K562 (cell line): Measurements from ENCODE around the gene BLOC1S3. TPM values are rescaled to one million over a fixed set of nuclear protein-coding genes. Genes with fewer than 3 reads are reported as not detected.

ENCODE experiments used
- BCOR ChIP-seq: fragments of 450-650 bp; IDR thresholded peaks from 2 replicates; pipeline ENCODE4 v1.6.1; 2016
- CBFB ChIP-seq: sonication (generic); formaldehyde crosslinking; IDR thresholded peaks from 2 replicates; pipeline ENCODE4 v1.4.0; 2020; ENCODE audit warnings: mild to moderate bottlenecking, missing genetic modification reagents
- E2F3 ChIP-seq: fragments of 250-450 bp; sonication (Bioruptor Pico); IDR thresholded peaks from 2 replicates; pipeline ENCODE4 v1.4.0; 2020; ENCODE audit warnings: mild to moderate bottlenecking
- EZH2 ChIP-seq: IDR thresholded peaks from 2 replicates; pipeline ENCODE4 v1.6.1; 2012; ENCODE audit warnings: low read depth, mild to moderate bottlenecking, inconsistent platforms, low read length, borderline replicate concordance
- FOS ChIP-seq: IDR thresholded peaks from 3 replicates; pipeline ENCODE4 v1.6.1; 2011; ENCODE audit not compliant: insufficient read length; ENCODE audit errors: extremely low read depth
- FOXA3 ChIP-seq, 2 experiments: fragments of 450-650 bp in 1 of 2; sonication (generic) in 1 of 2; formaldehyde crosslinking; IDR thresholded peaks in 1 of 2; conservative IDR thresholded peaks in 1 of 2; 2 replicates each; pipeline versions ENCODE4 v1.4.0 to v1.8.0; 2020 to 2022; ENCODE audit warnings: mild to moderate bottlenecking in 2 of 2, missing genetic modification reagents in 1 of 2
- GATA2 ChIP-seq: sonication (generic); formaldehyde crosslinking; IDR thresholded peaks from 2 replicates; pipeline ENCODE4 v1.4.0; 2020; ENCODE audit warnings: mild to moderate bottlenecking, missing genetic modification reagents
- HDAC1 ChIP-seq, 2 experiments: fragments of 450-650 bp; IDR thresholded peaks; 2 replicates each; pipeline ENCODE4 v1.6.1; 2016 to 2017; ENCODE audit warnings: inconsistent platforms in 1 of 2, mild to moderate bottlenecking in 1 of 2, moderate library complexity in 1 of 2
- IRF2 ChIP-seq: sonication (generic); formaldehyde crosslinking; IDR thresholded peaks from 2 replicates; pipeline ENCODE4 v1.8.1; 2022; ENCODE audit warnings: mild to moderate bottlenecking, missing genetic modification reagents
- KDM1A ChIP-seq, 2 experiments: fragments of 450-650 bp; IDR thresholded peaks; 2 replicates each; pipeline ENCODE4 v1.6.1; 2016; ENCODE audit warnings: mild to moderate bottlenecking in 2 of 2
- KDM2B ChIP-seq: fragments of 250-450 bp; sonication (Bioruptor Pico); IDR thresholded peaks from 2 replicates; pipeline ENCODE4 v1.8.0; 2021; ENCODE audit warnings: mild to moderate bottlenecking, moderate library complexity
- KHSRP ChIP-seq: fragments of 450-650 bp; IDR thresholded peaks from 2 replicates; pipeline ENCODE4 v1.6.1; 2017
- MAZ ChIP-seq, 2 experiments: fragments of 450-650 bp in 1 of 2; sonication (generic) in 1 of 2; formaldehyde crosslinking; IDR thresholded peaks in 1 of 2; conservative IDR thresholded peaks in 1 of 2; 2 replicates each; pipeline versions ENCODE4 v1.4.0 to v1.5.0; 2020; ENCODE audit warnings: mild to moderate bottlenecking in 1 of 2, missing genetic modification reagents in 1 of 2
- NFE2 ChIP-seq: IDR thresholded peaks from 2 replicates; pipeline ENCODE4 v1.6.1; 2014; ENCODE audit warnings: antibody characterized with exemption, low read depth
- NR1H2 ChIP-seq: sonication (generic); formaldehyde crosslinking; IDR thresholded peaks from 2 replicates; pipeline ENCODE4 v1.4.0; 2020; ENCODE audit warnings: mild to moderate bottlenecking, missing genetic modification reagents
- SNIP1 ChIP-seq: fragments of 450-650 bp; IDR thresholded peaks from 2 replicates; pipeline ENCODE4 v1.7.1; 2017; ENCODE audit warnings: low read depth, mild to moderate bottlenecking
- SRF ChIP-seq, 2 experiments: fragments of 250-450, 450-650 bp in 1 of 2; sonication (Bioruptor Pico) in 1 of 2; sonication (generic) in 1 of 2; formaldehyde crosslinking; IDR thresholded peaks; 2 replicates each; pipeline versions ENCODE4 v1.5.0 to v1.5.1; 2020 to 2022; ENCODE audit warnings: mild to moderate bottlenecking in 1 of 2, missing genetic modification reagents in 1 of 2
- SRSF3 ChIP-seq: fragments of 200-400 bp; formaldehyde crosslinking; IDR thresholded peaks from 2 replicates; pipeline ENCODE4 v1.6.1; 2016; ENCODE audit warnings: mild to moderate bottlenecking, low read length, moderate library complexity; ENCODE audit not compliant: insufficient read depth
- WHSC1 ChIP-seq: IDR thresholded peaks from one replicate; pipeline ENCODE4 v1.6.1; 2012; ENCODE audit warnings: low read length, control low read depth, inconsistent platforms
- ZBTB11 ChIP-seq, 3 experiments: fragments of 200-800 bp in 1 of 3; fragments of 250-450 bp in 1 of 3; fragments of 450-650 bp in 1 of 3; sonication (Bioruptor Pico) in 1 of 3; sonication (Bioruptor generic) in 1 of 3; formaldehyde crosslinking in 1 of 3; IDR thresholded peaks; 2 replicates each; pipeline versions ENCODE4 v1.6.1 to v1.8.0; 2016 to 2022; ENCODE audit warnings: mild to moderate bottlenecking in 2 of 3, missing genetic modification characterization in 2 of 3, missing compliant biosample characterization in 1 of 3, moderate library complexity in 1 of 3
- ZBTB9 ChIP-seq: fragments of 450-650 bp; formaldehyde crosslinking; IDR thresholded peaks from 2 replicates; pipeline ENCODE4 v1.4.0; 2020; ENCODE audit warnings: mild to moderate bottlenecking, moderate library complexity
- ZNF316 ChIP-seq: fragments of 450-650 bp; IDR thresholded peaks from 2 replicates; pipeline ENCODE4 v1.6.1; 2016
- polyA plus RNA-seq, 8 experiments: library from polyadenylated mRNA; depleted of rRNA in 4 of 8; stranded (reverse) in 5 of 8; unstranded in 3 of 8; fragments of >200 nt; fragmentation: Nextera tagmentation in 2 of 8; fragmentation: Illumina TruSeq in 1 of 8; extraction: Ambion mirVana in 2 of 8; extraction: Trizol in 1 of 8; gene quantifications; 2 replicates each; pipeline versions ENCODE4 v1.2.1 to v1.2.3, GENCODE V29; 2011 to 2014; ENCODE audit warnings: inconsistent platforms in 1 of 8, missing spikeins in 1 of 8
- total RNA-seq, 7 experiments: library from RNA; depleted of rRNA in 6 of 7; stranded (reverse); fragments of >200 nt in 6 of 7; fragmentation: Illumina TruSeq in 2 of 7; extraction: Trizol in 2 of 7; gene quantifications; 2 replicates each; pipeline versions ENCODE4 v1.2.1 to v1.2.3, GENCODE V29; 2011 to 2021; ENCODE audit warnings: low replicate concordance in 1 of 7
- TF ChIP-seq, protein P1 (sequence below): sonication (generic); formaldehyde crosslinking; IDR thresholded peaks from 2 replicates; pipeline ENCODE4 v1.8.0; 2022; ENCODE audit warnings: missing genetic modification reagents, mild to moderate bottlenecking, moderate library complexity, borderline replicate concordance
- TF ChIP-seq, protein P2 (sequence below): fragments of 250-450 bp; sonication (Bioruptor Pico); IDR thresholded peaks from 2 replicates; pipeline ENCODE4 v1.8.0; 2021; ENCODE audit warnings: mild to moderate bottlenecking, moderate library complexity

BLOC1S3 gene
- total and polyA plus RNA-seq, 9 of the 15 experiments (the other 6 are each of a cell fraction or from before 2014, with no cell fraction given), result 3.9 to 20.2 (median 10.4) TPM

DNA sequence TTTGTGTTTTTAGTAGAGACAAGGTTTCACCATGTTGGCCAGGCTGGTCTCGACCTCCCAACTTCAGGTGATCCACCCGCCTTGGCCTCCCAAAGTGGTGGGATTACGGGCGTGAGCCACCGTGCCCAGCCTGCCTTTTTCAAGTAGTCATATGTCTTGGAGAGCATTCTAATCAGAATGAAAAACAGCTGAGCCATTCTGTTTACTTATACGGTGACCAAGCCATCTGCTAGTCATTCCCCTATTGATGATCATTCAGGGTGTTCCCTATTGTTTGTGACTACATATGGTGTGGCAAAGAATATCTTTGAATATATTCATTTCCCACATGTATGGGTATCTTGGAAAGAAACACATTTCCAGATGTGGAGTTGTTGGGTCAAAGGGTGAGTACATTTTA lies 17.2 kb downstream of the BLOC1S3 start (continued):
- TF ChIP-seq, protein P1, sequence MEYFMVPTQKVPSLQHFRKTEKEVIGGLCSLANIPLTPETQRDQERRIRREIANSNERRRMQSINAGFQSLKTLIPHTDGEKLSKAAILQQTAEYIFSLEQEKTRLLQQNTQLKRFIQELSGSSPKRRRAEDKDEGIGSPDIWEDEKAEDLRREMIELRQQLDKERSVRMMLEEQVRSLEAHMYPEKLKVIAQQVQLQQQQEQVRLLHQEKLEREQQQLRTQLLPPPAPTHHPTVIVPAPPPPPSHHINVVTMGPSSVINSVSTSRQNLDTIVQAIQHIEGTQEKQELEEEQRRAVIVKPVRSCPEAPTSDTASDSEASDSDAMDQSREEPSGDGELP (CRISPR knock-in tag), result peak; percentile 78
- TF ChIP-seq BCOR (peak; percentile 43; the same call in 1 of the 2 replicates), SNIP1 (no peak), FOXA3 (CRISPR knock-in tag; conservative IDR thresholded peaks at IDR 0.05 in 1 of 2, IDR thresholded peaks at IDR 0.05 in 1 of 2) (peak in 1 of 2 experiments; percentile 81; a peak in 1 of 4 replicates), ZBTB9 (CRISPR knock-in tag) (no peak), ZNF316 (peak; percentile 85), WHSC1 (no peak), IRF2 (CRISPR knock-in tag) (no peak), SRF (CRISPR knock-in tag; IDR thresholded peaks at IDR 0.05) (no peak), CBFB (no peak), SRSF3 (no peak), KHSRP (no peak), ZBTB11 (CRISPR knock-in tag; IDR thresholded peaks at IDR 0.05) (no peak), E2F3 (no peak), KDM2B (CRISPR knock-in tag) (no peak), GATA2 (CRISPR knock-in tag) (no peak), MAZ (CRISPR knock-in tag; conservative IDR thresholded peaks at IDR 0.05 in 1 of 2, IDR thresholded peaks at IDR 0.05 in 1 of 2) (no peak), NFE2 (peak; percentile 60; the same call in 1 of the 2 replicates), KDM1A (IDR thresholded peaks at IDR 0.05) (0 out of 4 replicates have a peak, but pooled peaks of 1 of the 2 experiments have one; percentile 39), HDAC1 (IDR thresholded peaks at IDR 0.05) (no peak), EZH2 (no peak), FOS (no peak), NR1H2 (CRISPR knock-in tag) (no peak)
- TF ChIP-seq, protein P2, sequence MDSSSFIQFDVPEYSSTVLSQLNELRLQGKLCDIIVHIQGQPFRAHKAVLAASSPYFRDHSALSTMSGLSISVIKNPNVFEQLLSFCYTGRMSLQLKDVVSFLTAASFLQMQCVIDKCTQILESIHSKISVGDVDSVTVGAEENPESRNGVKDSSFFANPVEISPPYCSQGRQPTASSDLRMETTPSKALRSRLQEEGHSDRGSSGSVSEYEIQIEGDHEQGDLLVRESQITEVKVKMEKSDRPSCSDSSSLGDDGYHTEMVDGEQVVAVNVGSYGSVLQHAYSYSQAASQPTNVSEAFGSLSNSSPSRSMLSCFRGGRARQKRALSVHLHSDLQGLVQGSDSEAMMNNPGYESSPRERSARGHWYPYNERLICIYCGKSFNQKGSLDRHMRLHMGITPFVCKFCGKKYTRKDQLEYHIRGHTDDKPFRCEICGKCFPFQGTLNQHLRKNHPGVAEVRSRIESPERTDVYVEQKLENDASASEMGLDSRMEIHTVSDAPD (CRISPR knock-in tag), result no peak
